Activated CD4-positive, alpha-beta T cell treated with anti-CD3 and anti-CD28 coated beads for 1 hour (primary cell): Measurements from ENCODE around the gene EIF3C.
"Not testable (repeated sequence)": the region's sequence is repeated elsewhere in the genome, so short reads cannot be mapped to it uniquely, and the experiment has no call there.

Source experiments
- DNase-seq: peaks from one replicate; pipeline ENCODE4 v3.0.0-alpha.2; 2020

EIF3C gene, protein sequence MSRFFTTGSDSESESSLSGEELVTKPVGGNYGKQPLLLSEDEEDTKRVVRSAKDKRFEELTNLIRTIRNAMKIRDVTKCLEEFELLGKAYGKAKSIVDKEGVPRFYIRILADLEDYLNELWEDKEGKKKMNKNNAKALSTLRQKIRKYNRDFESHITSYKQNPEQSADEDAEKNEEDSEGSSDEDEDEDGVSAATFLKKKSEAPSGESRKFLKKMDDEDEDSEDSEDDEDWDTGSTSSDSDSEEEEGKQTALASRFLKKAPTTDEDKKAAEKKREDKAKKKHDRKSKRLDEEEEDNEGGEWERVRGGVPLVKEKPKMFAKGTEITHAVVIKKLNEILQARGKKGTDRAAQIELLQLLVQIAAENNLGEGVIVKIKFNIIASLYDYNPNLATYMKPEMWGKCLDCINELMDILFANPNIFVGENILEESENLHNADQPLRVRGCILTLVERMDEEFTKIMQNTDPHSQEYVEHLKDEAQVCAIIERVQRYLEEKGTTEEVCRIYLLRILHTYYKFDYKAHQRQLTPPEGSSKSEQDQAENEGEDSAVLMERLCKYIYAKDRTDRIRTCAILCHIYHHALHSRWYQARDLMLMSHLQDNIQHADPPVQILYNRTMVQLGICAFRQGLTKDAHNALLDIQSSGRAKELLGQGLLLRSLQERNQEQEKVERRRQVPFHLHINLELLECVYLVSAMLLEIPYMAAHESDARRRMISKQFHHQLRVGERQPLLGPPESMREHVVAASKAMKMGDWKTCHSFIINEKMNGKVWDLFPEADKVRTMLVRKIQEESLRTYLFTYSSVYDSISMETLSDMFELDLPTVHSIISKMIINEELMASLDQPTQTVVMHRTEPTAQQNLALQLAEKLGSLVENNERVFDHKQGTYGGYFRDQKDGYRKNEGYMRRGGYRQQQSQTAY

DNA sequence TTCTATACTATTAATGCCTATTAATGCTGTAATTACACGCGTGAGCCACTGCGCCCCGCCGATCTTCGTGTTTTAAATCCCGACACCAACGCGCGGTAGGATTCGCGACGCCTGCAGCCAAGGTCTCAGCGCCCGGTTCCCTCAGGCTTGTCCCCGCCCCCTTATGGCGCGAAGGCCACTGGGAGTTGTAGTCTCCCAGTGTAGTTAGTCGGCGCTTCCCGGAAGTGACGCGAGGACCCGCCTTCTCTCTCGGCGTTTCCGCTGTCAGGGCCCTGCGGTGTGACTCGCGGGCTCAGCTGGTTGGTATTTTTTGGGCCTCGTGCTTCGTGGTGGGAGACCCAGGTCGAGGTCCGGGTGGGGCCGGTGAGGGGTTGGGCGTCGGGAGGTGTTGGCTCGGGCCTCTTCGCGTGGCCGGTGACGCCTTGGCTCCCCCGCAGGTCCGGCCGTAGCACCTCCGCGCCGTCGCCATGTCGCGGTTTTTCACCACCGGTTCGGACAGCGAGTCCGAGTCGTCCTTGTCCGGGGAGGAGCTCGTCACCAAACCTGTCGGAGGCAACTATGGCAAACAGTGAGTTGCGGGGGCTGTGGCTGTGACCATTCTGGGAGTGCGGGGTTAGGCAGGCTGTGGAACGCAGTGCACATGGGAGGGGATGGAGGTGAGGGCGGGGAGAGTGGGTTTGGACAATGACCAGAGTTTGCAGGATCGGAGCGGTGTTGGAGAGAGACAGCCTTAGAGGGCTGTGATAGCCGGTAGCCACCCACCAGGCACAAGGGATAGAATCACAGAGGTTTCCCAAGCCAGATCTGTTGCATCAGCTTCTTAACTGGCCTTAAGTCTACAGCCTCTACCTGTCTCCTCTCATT, at the start of gene EIF3C:
Gene EIF3C (plus strand): TSS at position 245 of the 864 bp plus-strand sequence. CDS start 223 bp downstream, at position 468.
- DNase-seq, result not testable (repeated sequence)

DNA sequence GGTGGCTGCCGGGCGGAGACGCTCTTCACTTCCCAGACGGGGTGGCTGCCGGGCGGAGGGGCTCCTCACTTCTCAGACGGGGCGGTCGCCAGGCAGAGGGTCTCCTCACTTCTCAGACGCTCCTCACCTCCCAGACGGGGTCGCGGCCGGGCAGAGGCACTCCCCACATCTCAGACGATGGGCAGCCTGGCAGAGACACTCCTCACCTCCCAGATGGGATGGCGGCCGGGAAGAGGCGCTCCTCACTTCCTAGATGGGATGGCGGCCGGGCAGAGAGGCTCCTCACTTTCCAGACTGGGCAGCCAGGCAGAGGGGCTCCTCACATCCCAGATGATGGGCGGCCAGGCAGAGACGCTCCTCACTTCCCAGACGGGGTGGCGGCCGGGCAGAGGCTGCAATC, 45.0 kb upstream of the EIF3C start:
- not testable (repeated sequence) for DNase-seq

DNA sequence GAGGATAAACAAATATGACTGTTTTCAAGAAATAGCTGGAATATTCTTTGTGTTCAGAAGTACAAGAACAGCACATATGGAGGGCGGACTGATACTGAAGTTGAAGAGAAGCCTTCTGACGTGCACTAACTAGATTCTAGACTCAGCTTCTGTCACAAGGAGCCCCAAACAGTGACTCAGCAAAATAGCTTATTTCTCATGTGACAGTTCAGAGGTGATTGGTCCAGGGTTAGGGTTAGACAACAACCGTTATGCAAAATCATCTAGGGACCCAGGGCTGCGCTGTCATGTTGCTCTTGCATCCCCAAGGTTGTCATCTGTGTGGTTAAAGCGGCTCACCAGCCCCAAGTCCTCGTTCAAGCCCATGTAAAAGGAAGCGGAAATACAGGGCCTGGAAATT, 43.8 kb upstream of the EIF3C start:
- DNase-seq, result not testable (repeated sequence)

DNA sequence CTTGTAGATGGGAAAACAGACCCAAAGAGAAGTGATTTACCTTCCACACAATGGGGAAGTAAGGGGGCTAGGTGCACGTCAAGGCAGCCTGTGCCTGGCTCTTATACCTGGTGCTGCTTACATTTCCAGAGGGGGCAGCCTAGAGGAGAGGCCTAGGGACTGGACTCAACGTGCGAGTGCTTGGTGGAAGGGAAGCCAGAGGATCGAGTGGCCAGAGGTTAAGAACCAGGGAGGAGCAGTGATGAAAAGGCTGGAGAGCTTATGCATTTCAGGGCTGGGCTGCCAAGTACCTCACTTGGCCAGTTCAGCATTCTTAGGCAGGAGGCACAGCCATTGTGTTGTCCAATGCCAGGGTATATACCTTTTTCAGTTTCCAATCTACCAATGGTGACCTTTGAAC, 43.1 kb upstream of the EIF3C start:
- DNase-seq, result not testable (repeated sequence)

DNA sequence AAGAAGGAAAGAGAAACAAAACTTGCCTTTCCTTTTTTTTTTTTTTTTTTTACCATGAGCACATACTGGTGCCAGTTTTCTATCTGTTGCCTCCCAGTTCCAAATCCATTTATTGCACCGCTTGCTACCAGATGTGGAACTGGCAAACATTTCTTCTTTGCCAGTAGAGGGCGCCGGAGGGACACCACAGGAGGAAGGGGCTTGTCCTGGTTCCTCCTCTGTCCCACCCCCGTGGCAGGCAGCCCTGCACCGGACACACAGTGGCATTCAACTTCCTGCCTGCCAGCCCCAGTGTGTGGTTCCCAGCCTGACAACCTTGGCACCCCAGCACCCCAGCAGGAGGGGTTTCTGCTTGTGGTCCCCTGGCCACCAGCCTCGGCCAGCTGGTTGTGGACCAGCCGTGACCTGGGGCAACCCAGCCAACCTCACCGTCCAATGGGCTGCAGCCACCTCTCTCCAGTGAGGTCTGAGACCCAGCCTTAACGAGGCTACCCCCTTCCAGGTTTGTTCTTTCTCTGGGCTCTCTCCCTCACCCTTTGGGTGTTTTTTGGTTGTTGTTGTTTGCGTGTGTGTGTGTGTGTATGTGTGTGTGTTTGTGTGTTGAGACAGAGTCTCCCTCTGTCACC, 22.8 kb upstream of the EIF3C start:
- DNase-seq, result not testable (repeated sequence)

DNA sequence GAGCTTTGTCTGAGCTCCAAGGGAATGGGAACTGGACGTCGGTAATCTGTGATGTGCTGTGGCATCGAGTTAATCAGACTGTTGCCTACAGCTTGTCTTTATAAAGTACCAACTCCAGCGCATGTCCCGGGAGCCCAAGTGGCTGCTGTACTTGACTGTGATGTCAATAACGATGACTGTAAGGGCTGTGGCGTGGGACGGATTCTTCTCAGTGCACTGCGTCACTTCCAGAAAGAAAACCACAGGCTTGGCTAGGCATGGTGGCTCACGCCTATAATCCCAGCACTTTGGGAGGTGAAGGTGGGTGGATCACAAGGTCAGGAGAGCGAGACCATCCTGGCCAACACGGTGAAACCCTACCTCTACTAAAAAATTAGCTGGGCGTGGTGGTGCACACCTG, 21.8 kb upstream of the EIF3C start:
- not testable (repeated sequence) for DNase-seq

DNA sequence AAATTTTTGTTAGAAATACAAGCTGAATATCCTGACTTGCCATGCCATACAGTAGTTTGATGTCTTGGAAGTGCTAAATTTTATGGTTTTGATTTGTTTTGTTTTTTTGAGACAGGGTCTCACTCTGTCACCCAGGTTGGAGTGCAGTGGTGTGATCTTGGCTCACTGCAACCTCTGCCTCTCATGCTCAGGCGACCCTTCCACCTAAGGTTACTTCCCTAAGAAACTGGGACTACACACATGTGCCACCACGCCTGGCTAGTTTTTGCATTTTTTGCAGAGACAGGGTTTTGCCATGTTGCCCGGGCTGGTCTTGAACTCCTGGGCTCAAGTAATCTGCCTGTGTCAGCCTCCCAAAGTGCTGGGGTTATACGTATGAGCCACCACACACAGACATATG, 19.5 kb upstream of the EIF3C start:
- not testable (repeated sequence) for DNase-seq

DNA sequence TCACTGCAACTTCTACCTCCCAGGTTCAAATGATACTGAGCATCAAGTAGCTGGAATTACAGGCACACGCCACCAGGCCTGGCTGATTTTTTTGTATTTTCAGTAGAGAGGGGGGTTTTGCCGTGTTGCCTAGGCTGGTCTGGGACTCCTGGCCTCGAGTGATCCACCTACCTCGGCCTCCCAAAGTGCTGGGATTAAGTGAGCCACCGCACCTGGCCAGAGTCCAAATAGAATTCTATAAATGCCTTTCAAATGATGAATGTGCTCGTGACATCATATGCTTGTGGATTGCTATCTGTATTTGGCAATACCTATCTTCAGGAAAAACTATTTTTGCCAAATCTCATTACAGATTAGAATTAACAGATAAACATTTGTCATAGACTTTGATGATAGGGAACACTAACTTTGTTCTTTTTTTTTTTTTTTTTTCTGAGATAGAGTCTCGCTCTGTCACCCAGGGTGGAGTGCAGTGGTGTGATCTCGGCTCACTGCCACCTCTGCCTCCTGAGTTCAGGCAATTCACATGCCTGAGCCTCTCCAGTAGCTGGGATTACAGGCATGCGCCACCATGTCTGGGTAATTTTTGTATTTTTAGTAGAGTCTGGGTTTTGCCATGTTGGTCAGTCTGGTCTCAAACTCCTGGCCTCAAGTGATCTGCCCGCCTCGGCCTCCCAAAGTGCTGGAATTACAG, 17.9 kb upstream of the EIF3C start:
- DNase-seq, result not testable (repeated sequence)

DNA sequence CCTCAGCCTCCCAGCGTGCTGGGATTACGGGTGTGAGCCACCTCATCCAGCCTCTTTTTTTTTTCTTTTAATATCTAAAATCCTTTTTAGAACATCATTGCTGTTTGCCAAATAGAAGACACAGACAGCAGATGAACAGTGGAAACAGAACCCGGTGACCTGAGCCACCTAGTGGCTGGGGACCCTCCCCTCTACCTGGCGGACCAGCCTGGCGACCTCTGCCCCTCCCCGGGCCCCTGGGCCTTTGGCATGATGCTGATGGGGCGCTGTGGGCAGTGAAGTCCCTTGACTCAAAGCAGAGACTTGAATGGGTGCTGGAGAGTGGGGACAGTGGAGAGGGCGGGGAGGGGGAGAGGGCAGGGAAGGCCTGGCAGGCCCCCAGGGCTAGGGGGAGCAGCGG, 11.5 kb upstream of the EIF3C start:
- DNase-seq, result not testable (repeated sequence)

DNA sequence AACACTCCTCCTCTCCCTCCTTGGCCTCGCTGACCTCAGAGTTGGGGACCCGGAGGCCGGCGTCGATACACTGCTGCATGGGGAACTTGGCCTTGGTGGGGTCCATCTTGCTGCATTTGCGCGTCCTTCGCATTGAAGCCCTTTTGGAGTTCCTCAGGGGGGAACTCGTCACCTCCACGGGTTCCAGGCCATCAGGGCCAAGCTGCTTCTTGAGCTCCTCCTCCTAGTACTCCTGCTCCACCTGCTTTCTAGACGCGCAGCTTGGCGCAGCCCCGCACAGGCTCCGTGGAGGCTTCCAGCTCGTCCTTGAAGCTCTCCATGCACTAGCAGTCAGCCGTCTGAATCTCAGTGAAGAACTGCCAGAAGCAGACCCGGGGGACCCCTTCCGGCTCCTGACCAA, 10.9 kb upstream of the EIF3C start:
- not testable (repeated sequence) for DNase-seq

DNA sequence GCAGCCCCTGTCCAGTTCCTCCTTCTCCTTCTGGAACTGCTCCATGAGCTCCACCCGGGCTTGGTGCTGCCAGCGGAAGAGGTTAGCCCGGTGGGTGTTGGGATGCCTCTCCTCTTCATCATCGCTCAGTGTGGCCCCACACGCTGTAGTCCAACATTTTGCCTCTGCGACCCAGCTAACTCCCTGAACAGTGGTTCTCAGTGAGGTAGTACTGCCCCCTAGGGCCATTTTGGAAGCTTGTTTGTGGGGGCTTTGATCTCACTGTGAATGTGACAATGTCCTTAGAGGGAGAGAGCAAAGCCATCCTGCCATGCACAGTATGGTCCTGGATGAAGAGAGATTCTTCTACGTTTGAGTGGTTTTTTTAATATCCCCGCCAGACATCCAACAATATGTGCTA, 9.9 kb upstream of the EIF3C start:
- DNase-seq, result not testable (repeated sequence)

DNA sequence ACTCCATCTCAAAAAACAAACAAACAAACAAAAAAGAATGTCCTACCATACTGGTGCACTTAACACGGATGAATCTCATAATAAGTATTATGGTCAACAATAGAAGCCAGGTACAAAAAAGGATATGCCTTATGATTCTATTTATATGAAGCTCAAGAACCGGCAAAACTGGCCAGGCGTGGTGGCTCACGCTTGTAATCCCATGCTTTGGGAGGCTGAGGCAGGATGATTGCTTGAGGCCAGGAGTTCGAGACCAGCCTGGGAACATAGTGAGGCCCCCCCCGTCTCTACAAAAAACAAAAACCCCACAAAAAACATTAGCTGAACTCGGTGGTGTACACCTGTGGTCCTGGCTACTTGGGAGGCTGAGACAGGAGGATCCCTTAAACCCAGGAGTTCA, 7.0 kb upstream of the EIF3C start:
- DNase-seq, result not testable (repeated sequence)

DNA sequence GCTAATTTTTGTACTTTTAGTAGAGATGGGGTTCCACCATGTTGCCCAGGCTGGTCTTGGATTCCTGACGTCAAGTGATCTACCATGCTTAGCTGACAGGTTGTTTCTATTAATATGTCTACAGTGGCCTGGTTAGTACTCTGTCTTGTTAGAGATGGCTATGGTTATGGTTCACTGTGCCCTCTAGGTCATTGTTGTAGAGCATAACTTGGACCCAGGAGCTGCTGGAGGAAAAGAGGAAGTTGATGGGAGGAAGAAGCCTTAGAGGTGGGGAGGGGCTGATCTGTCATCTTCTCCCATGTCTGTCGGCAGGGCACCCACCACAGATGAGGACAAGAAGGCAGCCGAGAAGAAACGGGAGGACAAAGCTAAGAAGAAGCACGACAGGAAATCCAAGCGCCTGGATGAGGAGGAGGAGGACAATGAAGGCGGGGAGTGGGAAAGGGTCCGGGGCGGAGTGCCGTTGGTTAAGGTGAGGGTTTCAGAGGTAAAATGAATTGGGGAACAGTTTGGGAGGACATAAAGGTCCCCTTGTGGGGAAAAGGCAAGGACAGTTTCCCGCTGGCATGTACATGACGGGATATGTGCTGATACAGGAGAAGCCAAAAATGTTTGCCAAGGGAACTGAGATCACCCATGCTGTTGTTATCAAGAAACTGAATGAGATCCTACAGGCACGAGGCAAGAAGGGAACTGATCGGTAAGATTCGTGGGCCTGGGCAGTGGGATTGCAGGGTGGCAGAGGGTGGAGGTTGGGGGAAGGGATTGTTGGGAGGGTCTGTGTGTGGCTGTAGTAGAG, 11.8 kb downstream of the EIF3C start:
- DNase-seq, result not testable (repeated sequence)

DNA sequence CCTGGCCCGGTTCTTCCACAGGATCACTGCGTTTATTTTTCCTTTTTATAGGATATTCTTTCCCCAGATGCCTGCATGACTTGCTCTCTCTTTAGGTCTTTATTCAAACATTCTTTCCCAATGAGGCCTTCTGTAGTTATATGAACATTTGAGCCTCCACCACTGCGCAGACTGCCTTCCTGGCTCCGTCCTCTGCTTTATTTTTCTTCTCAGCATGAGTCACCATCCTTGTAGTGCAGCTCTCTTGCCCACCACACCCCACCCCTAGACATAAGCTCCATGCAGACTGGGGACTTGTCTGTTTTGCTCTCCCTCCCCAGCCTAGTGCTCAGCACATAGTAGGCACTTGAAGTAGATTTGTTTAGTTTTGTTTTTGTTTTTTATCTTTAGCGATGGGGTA, 20.0 kb downstream of the EIF3C start:
- not testable (repeated sequence) for DNase-seq

DNA sequence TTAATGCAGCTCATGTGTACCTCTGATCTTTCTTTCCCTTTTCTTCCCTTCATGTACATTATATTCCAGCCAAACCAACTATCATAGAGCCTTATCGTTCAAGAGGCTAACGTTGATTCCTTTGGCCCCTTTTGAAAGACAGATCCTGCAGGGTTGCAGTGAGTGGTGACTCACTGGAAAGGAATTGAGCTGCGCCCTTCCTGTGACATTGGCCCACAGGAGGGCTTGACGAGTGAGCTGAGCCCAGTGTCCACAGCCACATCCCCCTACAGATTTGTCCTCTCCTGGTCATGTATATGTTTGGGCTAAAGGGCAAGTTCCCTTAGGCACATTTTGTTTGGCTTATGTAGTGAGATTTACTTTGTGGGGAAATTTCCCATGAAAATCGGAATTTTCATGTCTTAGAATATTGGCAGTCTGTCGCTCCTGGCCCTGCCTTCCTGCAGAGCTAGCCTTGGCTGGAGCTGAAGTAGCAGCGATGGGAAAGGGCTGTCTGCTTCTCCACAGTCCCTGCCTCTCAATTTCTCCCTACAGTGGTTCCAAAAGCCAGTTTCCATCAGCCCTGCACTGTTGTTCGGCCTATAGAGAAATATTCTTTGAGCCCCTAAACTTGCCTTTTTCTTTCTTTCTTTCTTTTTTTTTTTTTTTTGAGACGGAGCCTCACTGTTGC, 21.3 kb downstream of the EIF3C start:
- not testable (repeated sequence) for DNase-seq

DNA sequence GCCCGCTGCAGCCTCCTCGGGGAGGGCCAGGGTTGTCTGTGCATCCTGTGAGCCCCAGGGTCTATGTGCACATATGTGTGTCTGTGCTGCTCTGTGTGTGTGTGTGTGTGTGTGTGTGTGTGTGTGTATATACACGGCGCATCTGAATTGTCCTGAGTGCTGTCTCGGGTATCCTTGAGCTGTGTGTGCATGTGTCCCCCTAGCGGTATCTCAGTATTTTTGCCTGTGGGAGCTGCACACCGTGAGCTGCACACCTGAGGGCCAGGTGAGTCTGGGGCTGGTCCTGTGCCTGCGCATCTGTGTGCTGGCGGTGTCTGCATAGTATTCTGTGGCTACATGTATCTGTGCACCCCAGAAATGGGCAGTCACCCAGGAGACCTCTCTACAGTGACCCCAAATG, 28.5 kb downstream of the EIF3C start:
- DNase-seq, result not testable (repeated sequence)

DNA sequence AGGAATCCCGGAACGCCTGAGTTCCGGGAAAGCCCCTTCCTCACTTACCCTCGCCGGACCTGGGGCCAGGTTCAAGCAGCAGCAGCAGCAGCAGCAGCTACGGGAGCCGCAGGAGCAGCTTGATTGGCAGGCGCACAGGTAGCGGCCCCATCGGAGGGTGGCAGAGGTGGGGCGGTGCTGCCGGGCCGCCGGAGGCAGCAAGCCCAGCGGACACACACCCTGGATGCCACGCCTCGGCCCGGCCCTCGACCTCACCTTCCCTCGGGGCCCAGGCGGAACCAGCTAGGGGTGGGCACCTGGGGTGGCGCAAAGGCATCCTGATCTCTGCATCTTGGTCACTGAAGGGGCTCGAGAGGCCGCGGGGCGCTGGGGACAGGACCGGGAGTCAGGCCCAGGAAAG, 29.4 kb downstream of the EIF3C start:
- DNase-seq, result not testable (repeated sequence)

DNA sequence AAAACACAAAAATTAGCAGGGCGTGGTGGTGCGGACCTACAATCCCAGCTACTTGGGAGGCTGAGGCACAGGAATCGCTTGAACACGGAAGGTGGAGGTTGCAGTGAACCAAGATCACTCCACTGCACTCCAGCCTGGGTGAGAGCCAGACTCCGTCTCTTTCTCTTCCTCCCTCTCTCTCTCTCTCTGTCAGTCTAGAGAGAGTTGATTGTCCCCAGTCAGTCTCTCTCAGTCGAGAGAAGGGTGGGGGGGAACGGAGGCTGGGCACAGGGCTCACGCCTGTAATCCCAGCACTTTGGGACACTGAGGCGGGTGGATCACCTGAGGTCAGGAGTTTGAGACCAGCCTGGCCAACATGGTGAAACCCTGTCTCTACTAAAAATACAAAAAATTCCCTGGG, 30.0 kb downstream of the EIF3C start:
- not testable (repeated sequence) for DNase-seq

DNA sequence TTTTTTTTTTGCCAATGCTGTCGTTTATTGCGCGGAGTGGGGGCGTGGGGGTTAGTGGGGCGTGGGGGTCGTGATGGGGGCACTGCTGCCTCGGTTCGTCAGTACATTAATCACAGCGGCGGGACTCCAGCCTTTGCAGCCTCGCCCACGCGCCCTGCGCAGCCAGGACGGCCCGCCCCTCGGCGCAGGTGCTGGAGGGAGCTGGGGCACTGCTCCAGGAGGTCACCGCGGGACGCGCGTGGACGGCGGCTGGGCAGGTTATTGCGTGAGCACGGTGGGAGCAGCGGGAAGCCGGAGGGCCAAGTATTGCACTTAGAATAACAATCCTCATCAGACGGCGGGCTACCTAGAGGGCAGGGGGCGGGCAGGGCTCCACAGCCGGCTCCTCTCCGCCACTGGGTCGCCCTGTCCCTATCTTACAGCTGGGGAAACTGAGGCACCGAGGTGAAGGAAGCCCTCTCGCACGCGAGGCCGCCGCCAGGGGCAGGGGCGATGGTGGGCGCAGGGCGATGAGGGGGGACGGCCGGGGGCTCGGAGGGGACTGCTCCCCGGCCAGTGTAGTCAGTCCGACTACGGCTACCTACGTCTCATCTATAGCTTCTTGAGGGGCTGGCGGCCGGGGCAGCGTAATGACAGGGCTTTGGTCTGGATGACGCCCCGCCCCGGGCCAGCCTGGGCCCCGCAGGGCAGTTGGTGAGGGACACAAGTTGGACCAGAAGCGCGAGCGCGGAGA, 35.5 kb downstream of the EIF3C start:
- DNase-seq, result not testable (repeated sequence)
